Trophoblast cell (in vitro differentiated cells and primary cell): ENCODE data around the gene CCNK.
A peak's percentile ranks its signal among the peaks of the same experiment; 100 is the strongest.

Source experiments
- DNase-seq, 2 donors: peaks; one replicate each; pipeline ENCODE4 v3.0.0-alpha.2; 2016
- H2AFZ ChIP-seq: 2 replicates; pipeline ENCODE4 v1.6.1; 2013; ENCODE audit warnings: low read length, moderate library complexity, mild to moderate bottlenecking; ENCODE audit not compliant: insufficient read depth, poor library complexity
- H2AK5ac ChIP-seq: 2 replicates; pipeline ENCODE4 v1.6.1; 2013; ENCODE audit warnings: mild to moderate bottlenecking, low read length
- H2BK120ac ChIP-seq: 2 replicates; pipeline ENCODE4 v1.6.1; 2013; ENCODE audit warnings: low read length, mild to moderate bottlenecking, moderate library complexity; ENCODE audit not compliant: insufficient read depth, poor library complexity
- H2BK12ac ChIP-seq: 2 replicates; pipeline ENCODE4 v1.6.1; 2013; ENCODE audit warnings: mild to moderate bottlenecking, low read length, moderate library complexity
- H2BK5ac ChIP-seq: 2 replicates; pipeline ENCODE4 v1.6.1; 2013; ENCODE audit warnings: low read length, low read depth, moderate library complexity, mild to moderate bottlenecking; ENCODE audit not compliant: poor library complexity
- H3K14ac ChIP-seq: 2 replicates; pipeline ENCODE4 v1.6.1; 2013; ENCODE audit warnings: mild to moderate bottlenecking, low read length
- H3K18ac ChIP-seq: 2 replicates; pipeline ENCODE4 v1.6.1; 2013; ENCODE audit warnings: mild to moderate bottlenecking, low read length
- H3K23ac ChIP-seq: 2 replicates; pipeline ENCODE4 v1.6.1; 2013; ENCODE audit warnings: low read length
- H3K27ac ChIP-seq: 2 replicates; pipeline ENCODE4 v1.5.1; 2013; ENCODE audit warnings: low read depth, mild to moderate bottlenecking, inconsistent platforms, low read length, moderate library complexity
- H3K27me3 ChIP-seq: 2 replicates; pipeline ENCODE4 v1.6.1; 2013; ENCODE audit warnings: inconsistent platforms, mild to moderate bottlenecking, low read length, moderate library complexity; ENCODE audit not compliant: insufficient read depth
- H3K36me3 ChIP-seq, 2 experiments: 1 replicate in 1 of 2; 2 replicates in 1 of 2; pipeline ENCODE4 v1.6.1; 2013; ENCODE audit warnings: low read length in 2 of 2, mild to moderate bottlenecking in 2 of 2, moderate library complexity in 1 of 2; ENCODE audit not compliant: insufficient read depth in 2 of 2, control insufficient read depth in 1 of 2
- H3K4ac ChIP-seq: 2 replicates; pipeline ENCODE4 v1.6.1; 2013; ENCODE audit warnings: low read depth, mild to moderate bottlenecking, low read length, moderate library complexity
- H3K4me1 ChIP-seq, 2 experiments: 1 replicate in 1 of 2; 2 replicates in 1 of 2; pipeline ENCODE4 v1.6.1; 2013; ENCODE audit warnings: low read length in 2 of 2, mild to moderate bottlenecking in 2 of 2, moderate library complexity in 1 of 2; ENCODE audit not compliant: insufficient read depth in 2 of 2, control insufficient read depth in 1 of 2
- H3K4me2 ChIP-seq: 2 replicates; pipeline ENCODE4 v1.6.1; 2013; ENCODE audit warnings: inconsistent platforms, mild to moderate bottlenecking, low read length, moderate library complexity
- H3K4me3 ChIP-seq: 2 replicates; pipeline ENCODE4 v1.5.1; 2013; ENCODE audit warnings: mild to moderate bottlenecking, low read depth, low read length, inconsistent platforms
- H3K79me1 ChIP-seq: one replicate; pipeline ENCODE4 v1.6.1; 2013; ENCODE audit warnings: low read length
- H3K79me2 ChIP-seq: 2 replicates; pipeline ENCODE4 v1.6.1; 2013; ENCODE audit warnings: low read length, mild to moderate bottlenecking; ENCODE audit not compliant: control insufficient read depth, insufficient read depth, poor library complexity
- H3K9ac ChIP-seq: 2 replicates; pipeline ENCODE4 v1.6.1; 2013; ENCODE audit warnings: mild to moderate bottlenecking, low read length
- H3K9me3 ChIP-seq: 2 replicates; pipeline ENCODE4 v1.6.1; 2013; ENCODE audit warnings: low read depth, mild to moderate bottlenecking, control low read depth, inconsistent platforms, low read length; ENCODE audit not compliant: insufficient read depth
- H4K12ac ChIP-seq: 2 replicates; pipeline ENCODE4 v1.6.1; 2013; ENCODE audit warnings: low read depth, mild to moderate bottlenecking, low read length, moderate library complexity
- H4K8ac ChIP-seq: 2 replicates; pipeline ENCODE4 v1.6.1; 2013; ENCODE audit warnings: low read depth, mild to moderate bottlenecking, low read length, moderate library complexity
- H4K91ac ChIP-seq: one replicate; pipeline ENCODE4 v1.6.1; 2013; ENCODE audit warnings: low read depth, mild to moderate bottlenecking, low read length, moderate library complexity
- WGBS: extraction: QIAGEN DNeasy Blood & Tissue Kit; methylation state at CpG from one replicate; pipeline ENCODE4 v1.1.7; 2013; ENCODE audit warnings: missing lambda C conversion rate; ENCODE audit not compliant: insufficient read length, insufficient coverage; ENCODE audit errors: extremely low coverage; 5-methylcytosine and 5-hydroxymethylcytosine counted together

Gene CCNK

GRCh38 chr14:99451234-99451633 lies 30.0 kb upstream of the CCNK start:
- no peak for DNase-seq
- Histone ChIP-seq H2AFZ (no peak overlapping the region), H3K79me1 (no peaks in the 10 kb centered on the region), H2BK120ac (no peak overlapping the region), H3K4me1 (no peaks in the 10 kb centered on the region), H3K4ac (no peak overlapping the region), H3K4me3 (no peak overlapping the region), H2BK12ac (no peak overlapping the region), H4K8ac (no peak overlapping the region), H3K27ac (no peak overlapping the region), H2AK5ac (no peak overlapping the region), H3K4me2 (no peak overlapping the region), H3K18ac (no peak overlapping the region), H3K23ac (no peak overlapping the region), H2BK5ac (no peak overlapping the region), H3K79me2 (no peaks in the 10 kb centered on the region), H4K12ac (no peak overlapping the region), H4K91ac (no peak overlapping the region), H3K9me3 (no peaks in the 10 kb centered on the region), H3K14ac (no peak overlapping the region), H3K9ac (no peak overlapping the region), H3K36me3 (peaks cover 18 to 27% of the 10 kb centered on the region in 2 experiments), H3K27me3 (no peaks in the 10 kb centered on the region)
- WGBS: no CpG with 5 or more reads among the region's 5 CpGs

DNA sequence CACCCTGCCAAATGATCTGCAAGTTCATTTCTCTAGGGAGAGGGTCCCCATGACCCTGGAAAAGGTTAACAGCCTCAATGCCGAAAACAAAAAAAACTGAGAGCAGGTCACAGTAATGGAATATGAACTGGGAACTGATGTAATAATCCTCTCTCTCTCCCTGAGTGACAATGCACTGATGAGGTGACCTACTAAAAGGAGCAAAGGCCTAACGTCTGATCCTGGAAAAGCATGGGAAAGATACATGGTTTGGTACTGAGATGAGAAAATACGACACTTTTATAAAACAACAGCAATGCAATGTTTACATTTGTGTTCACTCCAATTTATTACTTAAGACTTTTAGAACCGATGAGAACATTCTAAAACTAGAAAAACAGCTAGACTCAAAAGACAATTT lies 28.2 kb upstream of the CCNK start:
- no CpG with 5 or more reads among the region's 4 CpGs for whole genome bisulfite sequencing
- H3K27me3 ChIP-seq: no peaks in the 10 kb centered on the region
- H2AK5ac ChIP-seq: no peak overlapping the region
- no peaks in the 10 kb centered on the region for H3K79me1 ChIP-seq
- H3K14ac ChIP-seq: no peak overlapping the region
- H4K8ac ChIP-seq: no peak overlapping the region
- DNase-seq: no peak
- no peak overlapping the region for H4K91ac ChIP-seq
- H2BK12ac ChIP-seq: no peak overlapping the region
- no peaks in the 10 kb centered on the region for H3K4me1 ChIP-seq
- no peak overlapping the region for H2BK120ac ChIP-seq
- no peak overlapping the region for H3K9ac ChIP-seq
- no peaks in the 10 kb centered on the region for H3K79me2 ChIP-seq
- no peak overlapping the region for H3K4ac ChIP-seq
- H3K27ac ChIP-seq: no peak overlapping the region
- no peak overlapping the region for H2AFZ ChIP-seq
- no peak overlapping the region for H3K18ac ChIP-seq
- H3K23ac ChIP-seq: no peak overlapping the region
- no peak overlapping the region for H3K4me3 ChIP-seq
- H3K4me2 ChIP-seq: no peak overlapping the region
- H2BK5ac ChIP-seq: no peak overlapping the region
- no peaks in the 10 kb centered on the region for H3K9me3 ChIP-seq
- H4K12ac ChIP-seq: no peak overlapping the region
- H3K36me3 ChIP-seq: peaks cover 13 to 26% of the 10 kb centered on the region in 2 experiments

GRCh38 chr14:99454246-99454645 lies 27.0 kb upstream of the CCNK start:
- Histone ChIP-seq H3K4ac (no peak overlapping the region), H3K36me3 (peaks cover 11 to 21% of the 10 kb centered on the region in 2 experiments), H3K23ac (no peak overlapping the region), H4K8ac (no peak overlapping the region), H4K91ac (no peak overlapping the region), H3K4me1 (no peaks in the 10 kb centered on the region), H2BK5ac (no peak overlapping the region), H3K4me2 (no peak overlapping the region), H3K27me3 (no peaks in the 10 kb centered on the region), H3K9me3 (no peaks in the 10 kb centered on the region), H3K14ac (no peak overlapping the region), H3K9ac (no peak overlapping the region), H3K27ac (no peak overlapping the region), H2AFZ (no peak overlapping the region), H4K12ac (no peak overlapping the region), H2AK5ac (no peak overlapping the region), H3K79me2 (no peaks in the 10 kb centered on the region), H3K18ac (no peak overlapping the region), H2BK120ac (no peak overlapping the region), H3K4me3 (no peak overlapping the region), H2BK12ac (no peak overlapping the region), H3K79me1 (no peaks in the 10 kb centered on the region)
- DNase-seq: no peak
- no CpG with 5 or more reads among the region's 3 CpGs for WGBS

GRCh38 chr14:99459481-99460100 lies 21.6 kb upstream of the CCNK start:
- H3K36me3 ChIP-seq: peaks cover 11 to 26% of the 10 kb centered on the region in 2 experiments
- no peak overlapping the region for H4K91ac ChIP-seq
- no peak overlapping the region for H4K8ac ChIP-seq
- no peak overlapping the region for H3K4me3 ChIP-seq
- no peaks in the 10 kb centered on the region for H3K9me3 ChIP-seq
- no peak overlapping the region for H4K12ac ChIP-seq
- H2BK120ac ChIP-seq: no peak overlapping the region
- peak in 1 of 2 donors; percentile 59 for DNase-seq
- no CpG with 5 or more reads among the region's 5 CpGs for WGBS
- H3K27me3 ChIP-seq: no peaks in the 10 kb centered on the region
- H3K79me1 ChIP-seq: no peaks in the 10 kb centered on the region
- no peak overlapping the region for H2AFZ ChIP-seq
- no peak overlapping the region for H3K27ac ChIP-seq
- H3K4me2 ChIP-seq: no peak overlapping the region
- H3K18ac ChIP-seq: no peak overlapping the region
- H3K79me2 ChIP-seq: peaks cover 1% of the 10 kb centered on the region
- peak overlapping the region; percentile 37 for H3K4ac ChIP-seq
- H3K23ac ChIP-seq: no peak overlapping the region
- no peak overlapping the region for H2BK5ac ChIP-seq
- peaks cover 7 to 11% of the 10 kb centered on the region in 2 experiments for H3K4me1 ChIP-seq
- no peak overlapping the region for H2AK5ac ChIP-seq
- H3K9ac ChIP-seq: no peak overlapping the region
- H2BK12ac ChIP-seq: no peak overlapping the region
- H3K14ac ChIP-seq: no peak overlapping the region
